K562 (cell line): ENCODE measurements around the gene NDUFV2. TPM values are rescaled to one million over a fixed set of nuclear protein-coding genes. Genes with fewer than 3 reads are reported as not detected.

Source experiments
- ATAC-seq: fragments of 200-7000 bp; cut with Tn5 transposase; 3 replicates; pipeline ENCODE4 v1.9.1; 2020; ENCODE audit warnings: moderate library complexity
- BruUV-seq: library from RNA; stranded (reverse); fragments of 400-500 nt; replicated peaks from 2 replicates; lab custom pipeline; 2021; lab: Mats Ljungman, UMichigan
- CTCF ChIA-PET: fragments of 300-600 bp; formaldehyde crosslinking; extraction: SDS; loops from one replicate; lab custom pipeline; 2021; ENCODE audit warnings: low intra/inter-chr PET ratio; lab: Yijun Ruan, JAX
- POLR2A ChIA-PET: fragments of 300-600, 350-650 bp; sonication (Branson Sonifier 250); formaldehyde crosslinking; extraction: SDS; loops from one replicate; lab custom pipeline; 2021; ENCODE audit warnings: antibody characterized with exemption, inconsistent platforms; lab: Yijun Ruan, JAX
- DNase-seq, 4 experiments: peaks; one replicate each; pipeline versions ENCODE4 v3.0.0 to v3.0.0-alpha.2; 2011 to 2018; ENCODE audit warnings: low spot score in 3 of 4, mixed read lengths in 3 of 4; ENCODE audit errors: extremely low read depth in 1 of 4
- FAIRE-seq: peaks from 2 replicates; lab custom pipeline; 2011; peaks lifted over from hg19 to GRCh38; lab: Jason Lieb, UNC
- H2AFZ ChIP-seq: 2 replicates; pipeline ENCODE4 v1.6.0; 2011; ENCODE audit warnings: low read depth, low read length, control low read depth, inconsistent platforms
- H3K27ac ChIP-seq: fragments of 200-600 bp; 3 replicates; pipeline ENCODE4 v1.8.0; 2011; ENCODE audit warnings: low read depth, mild to moderate bottlenecking, control low read depth, inconsistent platforms, low read length, moderate library complexity, mixed read lengths; ENCODE audit errors: extremely low read depth
- H3K27me3 ChIP-seq, 2 experiments: fragments of 300-600 bp in 1 of 2; 2 replicates in 1 of 2; 3 replicates in 1 of 2; pipeline versions ENCODE4 v1.6.0 to v1.8.0; 2011; ENCODE audit warnings: inconsistent platforms in 2 of 2, low read length in 2 of 2, mild to moderate bottlenecking in 1 of 2, mixed read lengths in 1 of 2, moderate library complexity in 1 of 2; ENCODE audit not compliant: control insufficient read depth in 2 of 2, insufficient read depth in 2 of 2
- H3K36me3 ChIP-seq: fragments of 300-600 bp; 3 replicates; pipeline ENCODE4 v1.8.0; 2011; ENCODE audit warnings: mild to moderate bottlenecking, low read length, inconsistent platforms; ENCODE audit not compliant: control insufficient read depth, insufficient read depth
- H3K4me1 ChIP-seq, 2 experiments: fragments of 200-600 bp in 1 of 2; replicated peaks in 1 of 2; 2 replicates in 1 of 2; 3 replicates in 1 of 2; pipeline versions ENCODE4 v1.5.1 to v1.8.0; 2011; ENCODE audit warnings: inconsistent platforms in 2 of 2, low read length in 2 of 2, mild to moderate bottlenecking in 1 of 2, mixed read lengths in 1 of 2, moderate library complexity in 1 of 2; ENCODE audit not compliant: control insufficient read depth in 2 of 2, insufficient read depth in 2 of 2
- H3K4me2 ChIP-seq: 2 replicates; pipeline ENCODE4 v1.6.1; 2011; ENCODE audit warnings: low read length, control low read depth, inconsistent platforms, mixed read lengths; ENCODE audit not compliant: insufficient read depth
- H3K4me3 ChIP-seq: fragments of 200-600 bp; sonication (generic), shearing (Covaris generic); 2 replicates; pipeline ENCODE4 v1.5.1; 2016; ENCODE audit warnings: control low read depth, inconsistent platforms
- H3K79me2 ChIP-seq: fragments of 200-600 bp; 3 replicates; pipeline ENCODE4 v1.8.0; 2011; ENCODE audit warnings: low read length, inconsistent platforms; ENCODE audit not compliant: control insufficient read depth, insufficient read depth
- H3K9ac ChIP-seq, 2 experiments: 2 replicates each; pipeline versions ENCODE4 v1.6.0 to v1.6.1; 2011; ENCODE audit warnings: low read depth in 2 of 2, low read length in 2 of 2, control low read depth in 1 of 2, inconsistent platforms in 1 of 2, mild to moderate bottlenecking in 1 of 2, mixed read lengths in 1 of 2; ENCODE audit not compliant: insufficient read depth in 1 of 2
- H3K9me1 ChIP-seq: one replicate; pipeline ENCODE4 v1.6.0; 2011; ENCODE audit warnings: inconsistent platforms, mild to moderate bottlenecking, low read length, moderate library complexity; ENCODE audit not compliant: control insufficient read depth, insufficient read depth
- H3K9me3 ChIP-seq: replicated peaks from 2 replicates; pipeline ENCODE4 v1.5.1; 2011; ENCODE audit warnings: low read depth, low read length, inconsistent platforms; ENCODE audit not compliant: control insufficient read depth, insufficient read depth
- H4K20me1 ChIP-seq: replicated peaks from 2 replicates; pipeline ENCODE4 v1.6.1; 2011; ENCODE audit warnings: low read length, inconsistent platforms, mixed read lengths; ENCODE audit not compliant: control insufficient read depth, insufficient read depth
- BCOR ChIP-seq: fragments of 450-650 bp; IDR thresholded peaks from 2 replicates; pipeline ENCODE4 v1.6.1; 2016
- CBFB ChIP-seq: sonication (generic); formaldehyde crosslinking; IDR thresholded peaks from 2 replicates; pipeline ENCODE4 v1.4.0; 2020; ENCODE audit warnings: mild to moderate bottlenecking, missing genetic modification reagents
- KDM1A ChIP-seq, 2 experiments: fragments of 450-650 bp; IDR thresholded peaks; 2 replicates each; pipeline ENCODE4 v1.6.1; 2016; ENCODE audit warnings: mild to moderate bottlenecking in 2 of 2
- NFATC3 ChIP-seq: fragments of 450-650 bp; IDR thresholded peaks from 2 replicates; pipeline ENCODE4 v1.6.1; 2017; ENCODE audit warnings: mild to moderate bottlenecking
- PREB ChIP-seq: sonication (generic); formaldehyde crosslinking; IDR thresholded peaks from 2 replicates; pipeline ENCODE4 v1.8.1; 2023; ENCODE audit warnings: mild to moderate bottlenecking, missing genetic modification reagents
- RBM25 ChIP-seq: fragments of 200-400 bp; formaldehyde crosslinking; IDR thresholded peaks from 2 replicates; pipeline ENCODE4 v1.6.1; 2018; ENCODE audit warnings: low read length, low read depth, moderate library complexity; ENCODE audit not compliant: severe bottlenecking
- ZNF146 ChIP-seq: IDR thresholded peaks from one replicate; pipeline ENCODE4 v1.6.1; 2018; ENCODE audit warnings: missing compliant biosample characterization; ENCODE audit not compliant: unreplicated experiment
- ZNF766 ChIP-seq: fragments of 200-800 bp; sonication (Bioruptor generic); conservative IDR thresholded peaks from 2 replicates; pipeline ENCODE4 v1.6.1; 2016; ENCODE audit warnings: missing genetic modification characterization, missing compliant biosample characterization
- WGBS: fragments of 100-300 bp; shearing (Covaris generic); methylation state at CpG from one replicate; pipeline ENCODE4 v1.1.6; 2016; ENCODE audit warnings: low coverage, mixed read lengths; ENCODE audit not compliant: insufficient coverage; ENCODE audit errors: missing lambda C conversion rate; 5-methylcytosine and 5-hydroxymethylcytosine counted together
- in situ Hi-C: fragments of 300-500 bp; cut with MboI; formaldehyde crosslinking; loops from 4 replicates; pipeline ENCODE4 v1.15.0; 2018; ENCODE audit warnings: inconsistent platforms, mixed read lengths
- intact Hi-C: fragments of 100-400 bp; cut with micrococcal nuclease; formaldehyde crosslinking; loops from 2 replicates; pipeline ENCODE4 v1.14.2; 2022
- polyA plus RNA-seq, 8 experiments: library from polyadenylated mRNA; depleted of rRNA in 4 of 8; stranded (reverse) in 5 of 8; unstranded in 3 of 8; fragments of >200 nt; fragmentation: Nextera tagmentation in 2 of 8; fragmentation: Illumina TruSeq in 1 of 8; extraction: Ambion mirVana in 2 of 8; extraction: Trizol in 1 of 8; gene quantifications; 2 replicates each; pipeline versions ENCODE4 v1.2.1 to v1.2.3, GENCODE V29; 2011 to 2014; ENCODE audit warnings: inconsistent platforms in 1 of 8, missing spikeins in 1 of 8
- total RNA-seq, 7 experiments: library from RNA; depleted of rRNA in 6 of 7; stranded (reverse); fragments of >200 nt in 6 of 7; fragmentation: Illumina TruSeq in 2 of 7; extraction: Trizol in 2 of 7; gene quantifications; 2 replicates each; pipeline versions ENCODE4 v1.2.1 to v1.2.3, GENCODE V29; 2011 to 2021; ENCODE audit warnings: low replicate concordance in 1 of 7

NDUFV2 gene
- total and polyA plus RNA-seq, 9 of the 15 experiments (the other 6 are each of a cell fraction or from before 2014, with no cell fraction given): 213 to 550 (median 384) TPM

DNA sequence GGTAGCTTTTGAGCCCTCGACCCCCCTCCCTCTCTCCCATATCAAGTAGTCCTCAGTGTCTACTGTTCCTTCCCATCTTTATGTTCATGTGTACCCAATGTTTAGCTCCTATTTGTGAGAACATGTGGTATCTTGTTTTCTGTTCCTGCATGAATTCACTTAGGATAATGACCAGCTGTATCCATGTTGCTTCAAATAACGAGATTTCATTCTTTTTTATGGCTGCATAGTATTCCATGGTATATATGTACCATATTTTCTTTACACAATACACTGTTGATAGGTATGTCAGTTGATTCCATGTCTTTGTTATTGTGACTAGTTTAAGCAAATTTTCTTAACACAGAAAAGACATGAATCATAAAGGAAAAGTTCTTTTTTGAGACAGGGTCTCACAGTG lies 16.5 kb upstream of the NDUFV2 start:
- no peak overlapping the region for H3K27ac ChIP-seq
- POLR2A ChIA-PET: interaction anchor here (1.2 kb wide), 1 partner anchor 10 kb away, joined by 3 read pairs; no protein-coding TSS in a partner anchor
- H3K4me3 ChIP-seq: no peak overlapping the region
- TF ChIP-seq ZNF766 (no peak), NFATC3 (no peak), RBM25 (peak; percentile 65), ZNF146 (CRISPR knock-in tag) (peak; percentile 90), BCOR (peak; percentile 64; the same call in 1 of the 2 replicates), KDM1A (IDR thresholded peaks at IDR 0.05) (peak in 1 of 2 experiments; percentile 44; a peak in 1 of 4 replicates), CBFB (CRISPR knock-in tag) (no peak), PREB (CRISPR knock-in tag) (no peak)
- TF ChIP-seq, all 486 proteins: peak for 4
- Histone ChIP-seq H3K4me2 (no peak overlapping the region), H2AFZ (no peak overlapping the region), H3K9me1 (no peaks in the 10 kb centered on the region), H4K20me1 (no peaks in the 10 kb centered on the region), H3K4me1 (peaks cover 0 to 3% of the 10 kb centered on the region in 2 experiments; a peak in 3 of 5 replicates), H3K9me3 (no peaks in the 10 kb centered on the region), H3K9ac (no peak overlapping the region), H3K36me3 (no peaks in the 10 kb centered on the region), H3K79me2 (no peaks in the 10 kb centered on the region), H3K27me3 (no peaks in the 10 kb centered on the region)
- intact Hi-C loops (no loop called here), in situ Hi-C loops (no loop called here)
- 12% methylated on average over 2 of the region's 2 CpGs for WGBS
- BruUV-seq: no TSS peak
- ATAC-seq: no peak
- no peak for DNase-seq
- CTCF ChIA-PET: interaction anchor here (0.5 kb wide), 1 partner anchor 28 kb away, joined by 3 read pairs; no protein-coding TSS in a partner anchor
- no peak for FAIRE-seq
